Measurements from ENCODE around the gene APLP2.
"Not testable (repeated sequence)": the region's sequence is repeated elsewhere in the genome, so short reads cannot be mapped to it uniquely, and the experiment has no call there.

APLP2 gene

GRCh38 chr11:130101661-130102060, 32.0 kb downstream of the APLP2 start:
- H3K4me3 ChIP-seq (replicated peaks in 1 of 2; ENCODE audit: low read depth in 2 of 2, low read length in 2 of 2): no peak overlapping the region
- no peak for DNase-seq (ENCODE audit: low read depth in 2 of 2)
- no peak for TF ChIP-seq CTCF (IDR thresholded peaks at IDR 0.05; ENCODE audit: low read depth, low read length)

GRCh38 chr11:130102301-130103249, 32.9 kb downstream of the APLP2 start:
- TF ChIP-seq CTCF (IDR thresholded peaks at IDR 0.05; ENCODE audit: low read depth, low read length): no peak
- DNase-seq (ENCODE audit: low read depth in 2 of 2): no peak
- H3K4me3 ChIP-seq (replicated peaks in 1 of 2; ENCODE audit: low read depth in 2 of 2, low read length in 2 of 2): no peak overlapping the region

- DNase-seq (ENCODE audit: low read depth in 2 of 2): peak; percentile 86 to 93
- no peak for TF ChIP-seq CTCF (IDR thresholded peaks at IDR 0.05; ENCODE audit: low read depth, low read length)
- no peak overlapping the region for H3K4me3 ChIP-seq (replicated peaks in 1 of 2; ENCODE audit: low read depth in 2 of 2, low read length in 2 of 2)
Observed at GRCh38 chr11:130103296-130103814, 33.7 kb downstream of the APLP2 start.

- no peak for TF ChIP-seq CTCF (IDR thresholded peaks at IDR 0.05; ENCODE audit: low read depth, low read length)
- H3K4me3 ChIP-seq (replicated peaks in 1 of 2; ENCODE audit: low read depth in 2 of 2, low read length in 2 of 2): no peak overlapping the region
- DNase-seq (ENCODE audit: low read depth in 2 of 2): no peak
Observed at GRCh38 chr11:130106381-130106780, 36.7 kb downstream of the APLP2 start.

- not testable (repeated sequence) for H3K4me3 ChIP-seq (replicated peaks in 1 of 2; ENCODE audit: low read depth in 2 of 2, low read length in 2 of 2); DNase-seq (ENCODE audit: low read depth in 2 of 2)
Observed at GRCh38 chr11:130108671-130109070, 39.0 kb downstream of the APLP2 start.

GRCh38 chr11:130109386-130109785, 39.7 kb downstream of the APLP2 start:
- H3K4me3 ChIP-seq (replicated peaks in 1 of 2; ENCODE audit: low read depth in 2 of 2, low read length in 2 of 2): no peak overlapping the region
- no peak for DNase-seq (ENCODE audit: low read depth in 2 of 2)

More at GRCh38 chr11:130109386-130109785, 39.7 kb downstream of the APLP2 start:
- no peak for TF ChIP-seq CTCF (IDR thresholded peaks at IDR 0.05; ENCODE audit: low read depth, low read length)

Measured in cardiac fibroblast (primary cell).